WERI-Rb-1 (cell line): ENCODE data around the gene CCDC149.
A peak's percentile ranks its signal among the peaks of the same experiment; 100 is the strongest.
"Not testable (repeated sequence)": the region's sequence is repeated elsewhere in the genome, so short reads cannot be mapped to it uniquely, and the experiment has no call there.

Experiments used
- DNase-seq: peaks from one replicate; pipeline ENCODE4 v3.0.0-alpha.2; 2020
- H3K27ac ChIP-seq: fragments of 250-450 bp; sonication (Bioruptor Pico); 2 replicates; pipeline ENCODE4 v1.5.1; 2020; ENCODE audit warnings: mild to moderate bottlenecking, moderate library complexity
- H3K27me3 ChIP-seq: fragments of 250-450 bp; sonication (Bioruptor Pico); 2 replicates; pipeline ENCODE4 v1.5.1; 2021; ENCODE audit warnings: mild to moderate bottlenecking, low read depth, moderate library complexity; ENCODE audit not compliant: insufficient read depth, severe bottlenecking
- H3K36me3 ChIP-seq: fragments of 250-450 bp; sonication (Bioruptor Pico); 2 replicates; pipeline ENCODE4 v1.5.1; 2020; ENCODE audit warnings: mild to moderate bottlenecking, moderate library complexity
- H3K4me3 ChIP-seq: 2 replicates; pipeline ENCODE4 v1.5.1; 2011; ENCODE audit warnings: low read depth, mild to moderate bottlenecking, control low read depth, low read length
- H3K9me3 ChIP-seq: fragments of 250-450 bp; sonication (Bioruptor Pico); 2 replicates; pipeline ENCODE4 v1.5.1; 2021; ENCODE audit warnings: mild to moderate bottlenecking, moderate library complexity; ENCODE audit not compliant: severe bottlenecking
- TF ChIP-seq, protein P1 (sequence below): IDR thresholded peaks from 2 replicates; pipeline ENCODE4 v1.5.1; 2011; ENCODE audit warnings: low read depth, mild to moderate bottlenecking, control low read depth, inconsistent platforms, low read length

CCDC149 gene

DNA sequence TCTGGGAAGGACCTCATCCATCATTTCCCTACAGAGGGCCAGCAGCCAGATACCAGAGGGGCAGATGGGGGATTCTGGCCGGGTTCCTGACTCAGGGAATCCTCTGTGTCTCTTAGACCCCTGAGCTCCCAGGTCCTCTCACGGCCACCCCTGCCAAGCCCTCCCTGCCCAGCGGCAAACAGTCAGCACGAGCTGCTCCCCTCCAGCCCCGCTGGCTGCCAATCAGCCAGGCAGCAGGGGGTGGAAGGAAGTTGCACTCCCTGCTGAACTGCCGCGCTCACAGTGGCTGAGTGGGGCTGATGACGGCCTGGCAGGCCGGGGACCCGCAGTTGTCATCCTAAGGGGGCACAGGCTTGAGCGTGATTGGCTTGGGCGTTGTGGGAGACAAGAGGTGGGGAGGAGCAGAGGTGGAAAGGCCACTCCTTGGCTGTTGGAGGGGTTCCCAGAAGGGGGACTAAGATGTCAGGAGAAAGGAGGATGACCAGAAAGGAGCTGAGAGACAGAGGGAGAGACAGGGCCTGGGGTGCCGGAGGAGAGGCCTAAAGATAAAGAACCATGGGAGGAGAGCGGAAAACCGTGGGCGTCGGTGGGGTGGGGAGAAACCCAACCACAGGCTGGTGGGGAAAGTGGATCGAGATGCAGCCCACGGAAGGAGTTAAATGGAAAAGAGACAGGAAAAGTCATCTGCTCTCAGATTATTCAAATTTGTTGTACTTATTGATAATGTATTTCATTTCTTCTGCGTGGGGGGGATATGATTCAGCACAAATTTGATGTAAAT is 4.4 kb upstream of the CCDC149 start:
- H3K4me3 ChIP-seq, result no peak overlapping the region
- H3K9me3 ChIP-seq, result peaks cover 6% of the 10 kb centered on the region
- no peak for DNase-seq
- TF ChIP-seq, protein P1, sequence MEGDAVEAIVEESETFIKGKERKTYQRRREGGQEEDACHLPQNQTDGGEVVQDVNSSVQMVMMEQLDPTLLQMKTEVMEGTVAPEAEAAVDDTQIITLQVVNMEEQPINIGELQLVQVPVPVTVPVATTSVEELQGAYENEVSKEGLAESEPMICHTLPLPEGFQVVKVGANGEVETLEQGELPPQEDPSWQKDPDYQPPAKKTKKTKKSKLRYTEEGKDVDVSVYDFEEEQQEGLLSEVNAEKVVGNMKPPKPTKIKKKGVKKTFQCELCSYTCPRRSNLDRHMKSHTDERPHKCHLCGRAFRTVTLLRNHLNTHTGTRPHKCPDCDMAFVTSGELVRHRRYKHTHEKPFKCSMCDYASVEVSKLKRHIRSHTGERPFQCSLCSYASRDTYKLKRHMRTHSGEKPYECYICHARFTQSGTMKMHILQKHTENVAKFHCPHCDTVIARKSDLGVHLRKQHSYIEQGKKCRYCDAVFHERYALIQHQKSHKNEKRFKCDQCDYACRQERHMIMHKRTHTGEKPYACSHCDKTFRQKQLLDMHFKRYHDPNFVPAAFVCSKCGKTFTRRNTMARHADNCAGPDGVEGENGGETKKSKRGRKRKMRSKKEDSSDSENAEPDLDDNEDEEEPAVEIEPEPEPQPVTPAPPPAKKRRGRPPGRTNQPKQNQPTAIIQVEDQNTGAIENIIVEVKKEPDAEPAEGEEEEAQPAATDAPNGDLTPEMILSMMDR, result no peak
- no peak overlapping the region for H3K27ac ChIP-seq
- H3K27me3 ChIP-seq, result no peaks in the 10 kb centered on the region
- H3K36me3 ChIP-seq, result no peaks in the 10 kb centered on the region

DNA sequence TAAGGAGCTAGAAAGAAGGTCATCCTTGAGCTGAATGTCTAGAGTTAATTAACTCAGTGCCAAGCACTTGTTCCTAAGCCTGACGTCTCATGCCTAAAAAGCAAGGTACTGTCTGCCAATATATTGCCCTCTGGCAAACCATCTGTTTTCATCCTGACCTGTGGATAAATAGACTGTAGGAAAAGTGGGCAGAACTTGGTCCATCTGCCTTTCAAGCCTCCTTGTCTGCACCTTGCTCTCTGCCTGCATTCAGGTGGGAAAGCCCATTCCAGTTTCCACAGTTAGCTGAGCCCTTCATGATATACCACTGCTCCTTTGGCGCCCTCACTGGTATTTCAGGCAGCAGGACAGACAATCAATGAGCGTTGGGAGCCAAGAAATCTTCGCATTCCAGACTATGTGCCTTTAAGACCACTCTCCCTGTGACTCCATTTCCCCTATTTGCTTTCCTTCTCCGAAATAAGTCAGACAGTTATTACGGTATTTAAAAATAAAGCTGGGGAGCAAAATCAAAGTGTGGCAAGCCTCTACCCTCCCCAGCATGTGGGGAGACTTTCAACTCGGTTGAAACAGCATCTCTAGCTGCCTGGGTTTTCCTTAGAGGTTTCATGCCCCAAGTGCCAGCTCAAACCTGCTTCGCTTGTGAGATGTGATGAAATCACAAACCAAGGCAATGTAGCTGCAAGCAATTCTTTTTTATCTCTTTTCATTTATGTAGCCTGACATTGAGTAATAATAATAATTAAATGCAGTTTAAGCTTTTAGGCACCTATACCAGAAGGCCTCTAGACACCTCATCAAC is 2.5 kb upstream of the CCDC149 start:
- Histone ChIP-seq H3K27me3 (no peaks in the 10 kb centered on the region), H3K36me3 (peaks cover 3% of the 10 kb centered on the region; the same call in 1 of the 2 replicates), H3K4me3 (no peak overlapping the region), H3K27ac (no peak overlapping the region), H3K9me3 (peaks cover 5% of the 10 kb centered on the region)
- peak; percentile 68 for DNase-seq
- TF ChIP-seq, protein P1, result peak; percentile 67

DNA sequence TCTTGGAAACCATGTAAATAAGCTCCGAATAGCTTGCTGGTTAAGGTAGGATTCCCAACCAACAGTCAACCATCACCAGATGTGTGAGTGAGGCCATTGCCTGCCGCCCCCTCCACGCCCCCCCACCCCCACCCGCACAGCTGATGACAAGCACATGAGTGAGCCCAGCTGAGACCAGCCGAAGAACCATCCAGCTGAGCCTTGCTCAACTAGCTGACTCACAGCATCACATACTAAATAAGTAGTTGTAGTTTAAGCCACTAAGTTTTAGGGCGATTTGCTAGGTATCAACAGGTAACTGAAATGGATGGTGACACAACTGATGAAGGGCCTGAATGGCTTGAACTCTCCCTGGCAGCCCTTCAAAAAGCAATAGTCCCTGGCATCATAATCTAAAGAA is 1.6 kb upstream of the CCDC149 start:
- Histone ChIP-seq H3K9me3 (peaks cover 2% of the 10 kb centered on the region), H3K27me3 (no peaks in the 10 kb centered on the region), H3K4me3 (no peak overlapping the region), H3K27ac (no peak overlapping the region), H3K36me3 (peaks cover 10% of the 10 kb centered on the region)
- TF ChIP-seq, protein P1, result no peak
- DNase-seq, result no peak

DNA sequence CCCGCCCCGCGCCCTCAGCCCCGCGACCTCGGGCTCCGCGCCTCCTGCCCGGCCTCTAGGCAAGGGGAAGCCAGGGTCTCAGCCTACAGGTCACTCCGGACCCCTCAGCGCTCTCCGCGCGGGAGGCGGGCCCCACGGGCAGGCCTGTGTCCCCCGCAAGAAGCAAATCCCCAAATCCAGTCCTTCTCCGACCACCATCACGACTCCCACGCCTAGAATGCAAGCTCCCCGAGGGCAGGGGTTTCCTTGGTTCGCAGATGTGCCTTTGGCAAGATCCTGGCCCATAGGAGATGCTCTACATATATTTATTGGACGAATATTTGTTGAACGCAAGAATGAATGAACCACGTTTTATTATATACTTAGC is 260 bp upstream of the CCDC149 start:
- H3K27ac ChIP-seq, result peak overlapping the region; percentile 83
- TF ChIP-seq, protein P1, result no peak

GRCh38 chr4:24910499-24910898 is 2.3 kb downstream of the CCDC149 start:
- Histone ChIP-seq H3K27ac (no peak overlapping the region), H3K4me3 (no peak overlapping the region), H3K27me3 (no peaks in the 10 kb centered on the region), H3K9me3 (peaks cover 2% of the 10 kb centered on the region), H3K36me3 (peaks cover 10% of the 10 kb centered on the region)
- no peak for DNase-seq
- TF ChIP-seq, protein P1, result no peak

More for the DNA sequence above, 260 bp upstream of the CCDC149 start:
- Histone ChIP-seq H3K4me3 (peak overlapping the region; percentile 47), H3K9me3 (peaks cover 2% of the 10 kb centered on the region), H3K27me3 (no peaks in the 10 kb centered on the region), H3K36me3 (peaks cover 10% of the 10 kb centered on the region)
- DNase-seq, result no peak

GRCh38 chr4:24909606-24910005 is 3.2 kb downstream of the CCDC149 start:
- not testable (repeated sequence) for H3K27me3 ChIP-seq, H3K27ac ChIP-seq, H3K9me3 ChIP-seq, DNase-seq, H3K4me3 ChIP-seq
- peaks cover 10% of the 10 kb centered on the region for H3K36me3 ChIP-seq
